ENCODE results near the gene SALL1. TPM values are rescaled to one million over a fixed set of nuclear protein-coding genes. Genes with fewer than 3 reads are reported as not detected.

SALL1 gene
- total RNA-seq, 4 donors from 2014 or later = 2.1 to 56.0 (median 9.5) TPM

DNA sequence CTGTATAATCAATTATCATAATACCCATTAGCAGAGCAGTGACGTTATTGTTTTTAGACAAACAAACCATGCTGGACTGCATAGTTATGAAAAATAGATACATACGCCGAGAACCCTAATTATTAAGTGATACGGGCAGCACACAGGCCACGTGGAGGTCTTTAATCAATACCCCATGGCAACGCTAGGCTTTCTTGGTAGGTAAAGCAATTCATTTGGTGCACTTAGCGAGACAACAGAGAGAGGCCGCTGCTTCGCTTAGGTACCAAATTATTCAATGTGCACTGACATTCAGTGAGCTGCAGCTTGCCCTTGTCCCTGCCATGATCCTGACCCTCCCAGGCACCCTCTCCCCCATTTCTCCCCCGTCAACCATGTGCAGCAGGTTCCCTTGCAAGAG, 12.9 kb downstream of the SALL1 start:
- TF ChIP-seq, protein P1, sequence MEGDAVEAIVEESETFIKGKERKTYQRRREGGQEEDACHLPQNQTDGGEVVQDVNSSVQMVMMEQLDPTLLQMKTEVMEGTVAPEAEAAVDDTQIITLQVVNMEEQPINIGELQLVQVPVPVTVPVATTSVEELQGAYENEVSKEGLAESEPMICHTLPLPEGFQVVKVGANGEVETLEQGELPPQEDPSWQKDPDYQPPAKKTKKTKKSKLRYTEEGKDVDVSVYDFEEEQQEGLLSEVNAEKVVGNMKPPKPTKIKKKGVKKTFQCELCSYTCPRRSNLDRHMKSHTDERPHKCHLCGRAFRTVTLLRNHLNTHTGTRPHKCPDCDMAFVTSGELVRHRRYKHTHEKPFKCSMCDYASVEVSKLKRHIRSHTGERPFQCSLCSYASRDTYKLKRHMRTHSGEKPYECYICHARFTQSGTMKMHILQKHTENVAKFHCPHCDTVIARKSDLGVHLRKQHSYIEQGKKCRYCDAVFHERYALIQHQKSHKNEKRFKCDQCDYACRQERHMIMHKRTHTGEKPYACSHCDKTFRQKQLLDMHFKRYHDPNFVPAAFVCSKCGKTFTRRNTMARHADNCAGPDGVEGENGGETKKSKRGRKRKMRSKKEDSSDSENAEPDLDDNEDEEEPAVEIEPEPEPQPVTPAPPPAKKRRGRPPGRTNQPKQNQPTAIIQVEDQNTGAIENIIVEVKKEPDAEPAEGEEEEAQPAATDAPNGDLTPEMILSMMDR (IDR thresholded peaks at IDR 0.05) = no peak
- TF ChIP-seq POLR2A (IDR thresholded peaks at IDR 0.05) = no peak
- DNase-seq = no peak
- Histone ChIP-seq H3K4me3 (no peak overlapping the region), H3K36me3 (no peaks in the 10 kb centered on the region), H3K9me3 (no peaks in the 10 kb centered on the region), H3K27me3 (no peaks in the 10 kb centered on the region), H3K4me1 (no peaks in the 10 kb centered on the region), H3K27ac (no peak overlapping the region)
- intact Hi-C loops (cut with DNase I; ENCODE audit: low total_unique reads) = no loop called here

DNA sequence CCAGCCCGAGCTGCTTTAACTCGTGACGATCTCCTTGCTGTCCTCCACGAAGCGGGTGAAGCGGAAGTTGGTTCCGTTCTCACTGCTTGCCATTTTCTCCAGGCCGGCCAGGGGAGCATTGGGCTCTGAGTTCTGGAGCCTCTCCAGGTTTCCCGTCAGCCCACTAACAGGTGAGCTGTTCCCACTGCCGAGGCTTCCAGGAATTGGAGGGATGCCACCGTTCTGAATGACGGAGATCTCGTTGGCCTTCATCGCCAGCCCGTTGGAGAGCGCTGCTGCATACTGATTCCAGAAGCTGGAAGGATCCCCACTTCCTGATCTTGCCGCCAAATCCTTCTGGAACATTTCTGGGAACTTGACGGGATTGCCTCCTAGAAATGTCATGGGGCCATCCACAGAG, 14.0 kb downstream of the SALL1 start:
- no peaks in the 10 kb centered on the region for H3K9me3 ChIP-seq
- intact Hi-C loops (cut with DNase I; ENCODE audit: low total_unique reads) = no loop called here
- H3K36me3 ChIP-seq = no peaks in the 10 kb centered on the region
- TF ChIP-seq POLR2A (IDR thresholded peaks at IDR 0.05) = no peak
- TF ChIP-seq, protein P1 (IDR thresholded peaks at IDR 0.05) = no peak
- H3K27me3 ChIP-seq = no peaks in the 10 kb centered on the region
- DNase-seq = peak in 1 of 2 donors; percentile 49
- no peaks in the 10 kb centered on the region for H3K4me1 ChIP-seq
- no peak overlapping the region for H3K4me3 ChIP-seq
- H3K27ac ChIP-seq = no peak overlapping the region

DNA sequence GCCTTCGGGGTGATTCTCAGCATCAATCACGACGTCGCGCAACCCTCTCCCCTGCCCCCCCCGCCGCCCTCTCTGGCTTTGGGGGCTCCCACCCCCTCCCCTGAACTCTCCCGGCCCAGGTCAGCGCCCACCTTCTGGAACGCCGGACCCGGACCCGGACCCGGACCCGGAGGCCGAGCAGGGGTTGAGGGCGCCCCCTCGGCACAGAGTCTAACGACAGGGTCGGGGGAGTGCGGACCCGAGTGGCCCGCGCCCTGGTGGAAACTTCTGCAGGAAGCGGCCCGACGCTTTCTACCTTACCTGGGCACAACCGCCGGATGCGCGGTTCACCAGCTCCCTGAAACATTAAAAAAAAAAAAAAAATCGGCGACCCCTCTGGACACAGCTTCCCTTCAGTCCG, 16.2 kb downstream of the SALL1 start:
- Histone ChIP-seq H3K4me3 (no peak overlapping the region), H3K4me1 (no peaks in the 10 kb centered on the region), H3K9me3 (no peaks in the 10 kb centered on the region), H3K27me3 (no peaks in the 10 kb centered on the region), H3K36me3 (no peaks in the 10 kb centered on the region), H3K27ac (no peak overlapping the region)
- TF ChIP-seq POLR2A (IDR thresholded peaks at IDR 0.05) = no peak
- TF ChIP-seq, protein P1 (IDR thresholded peaks at IDR 0.05) = no peak
- intact Hi-C loops (cut with DNase I; ENCODE audit: low total_unique reads) = no loop called here
- DNase-seq = no peak

DNA sequence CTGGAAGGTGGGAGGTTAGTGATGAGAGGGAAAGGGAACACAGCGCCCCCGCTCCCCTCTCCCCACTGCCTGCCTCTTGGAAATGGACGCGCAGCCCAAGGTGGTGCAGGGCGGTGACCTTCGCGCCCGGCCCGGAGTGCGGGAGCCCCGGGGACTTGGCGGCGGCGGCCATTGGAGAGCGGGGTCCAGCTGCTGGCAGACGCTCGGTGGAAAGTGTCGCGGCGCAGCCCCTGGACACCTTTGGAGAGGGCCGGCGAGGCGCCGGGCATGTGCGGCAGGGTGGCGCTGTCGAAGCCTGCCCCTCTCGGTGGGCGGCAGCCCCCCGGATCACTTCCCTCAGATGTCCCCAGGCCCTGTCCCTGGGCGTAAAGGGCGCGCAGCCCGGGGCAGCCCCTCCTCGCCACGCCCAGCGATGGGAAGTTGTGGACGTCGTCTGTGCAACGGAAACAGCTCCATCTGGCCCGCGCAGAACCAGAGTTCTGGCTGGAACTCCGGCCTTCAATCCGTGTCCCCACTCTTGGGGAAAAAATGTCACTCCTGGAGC, 16.7 kb downstream of the SALL1 start:
- no peak overlapping the region for H3K4me3 ChIP-seq
- H3K9me3 ChIP-seq = no peaks in the 10 kb centered on the region
- no peaks in the 10 kb centered on the region for H3K27me3 ChIP-seq
- DNase-seq = no peak
- no peak overlapping the region for H3K27ac ChIP-seq
- intact Hi-C loops (cut with DNase I; ENCODE audit: low total_unique reads) = no loop called here
- no peak for TF ChIP-seq POLR2A (IDR thresholded peaks at IDR 0.05)
- TF ChIP-seq, protein P1 (IDR thresholded peaks at IDR 0.05) = no peak
- no peaks in the 10 kb centered on the region for H3K36me3 ChIP-seq
- no peaks in the 10 kb centered on the region for H3K4me1 ChIP-seq

DNA sequence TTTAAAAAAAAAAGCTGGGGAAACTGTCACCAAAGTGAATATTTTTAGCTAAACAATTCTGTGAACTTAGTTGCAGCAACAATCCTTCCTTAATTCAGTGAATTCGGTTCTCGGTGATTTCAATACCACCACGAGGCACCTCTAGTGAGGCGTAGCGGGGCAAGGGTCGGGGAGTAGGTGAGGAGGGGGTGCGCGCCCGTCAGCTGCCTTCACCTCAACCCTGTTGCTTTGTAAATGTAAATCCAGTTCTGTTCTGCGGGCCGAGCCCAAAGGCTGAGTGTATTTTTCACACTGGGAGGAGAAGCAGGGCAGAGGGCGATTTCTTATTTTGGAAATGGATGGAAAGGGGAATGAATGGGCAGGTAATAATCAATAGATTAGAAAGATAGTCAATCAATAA, 17.4 kb downstream of the SALL1 start:
- intact Hi-C loops (cut with DNase I; ENCODE audit: low total_unique reads) = no loop called here
- no peaks in the 10 kb centered on the region for H3K9me3 ChIP-seq
- TF ChIP-seq POLR2A (IDR thresholded peaks at IDR 0.05) = no peak
- TF ChIP-seq, protein P1 (IDR thresholded peaks at IDR 0.05) = no peak
- DNase-seq = no peak
- H3K36me3 ChIP-seq = no peaks in the 10 kb centered on the region
- peak overlapping the region in 1 of 2 donors; percentile 35 for H3K27ac ChIP-seq
- no peaks in the 10 kb centered on the region for H3K27me3 ChIP-seq
- no peak overlapping the region for H3K4me3 ChIP-seq
- H3K4me1 ChIP-seq = no peaks in the 10 kb centered on the region

All from uterus (tissue), 4 donors.